CD14-positive monocyte (primary cell): ENCODE data around the gene TANGO2. TPM values are rescaled to one million over a fixed set of nuclear protein-coding genes. Genes with fewer than 3 reads are reported as not detected.
A peak's percentile ranks its signal among the peaks of the same experiment; 100 is the strongest.

Source experiments
- DNase-seq, 3 donors: peaks; one replicate each; pipeline ENCODE4 v3.0.0-alpha.2; 2011 to 2022
- H2AFZ ChIP-seq: 2 replicates; pipeline ENCODE4 v1.6.0; 2012; ENCODE audit warnings: mild to moderate bottlenecking, low read depth, low read length, inconsistent platforms; ENCODE audit not compliant: insufficient read depth, poor library complexity, severe bottlenecking
- H3K27ac ChIP-seq, 2 donors: 1 replicate in 1 of 2; 2 replicates in 1 of 2; pipeline ENCODE4 v1.5.1; 2012 to 2013; ENCODE audit warnings: low read length in 2 of 2, control low read depth in 1 of 2, inconsistent platforms in 1 of 2, low read depth in 1 of 2, mild to moderate bottlenecking in 1 of 2
- H3K27me3 ChIP-seq, 2 donors: one replicate each; pipeline versions ENCODE4 v1.6.0 to v1.6.1; 2011 to 2013; ENCODE audit warnings: low read length in 2 of 2; ENCODE audit not compliant: control insufficient read depth in 2 of 2, insufficient read depth in 2 of 2
- H3K36me3 ChIP-seq, 2 donors: replicated peaks in 1 of 2; 1 replicate in 1 of 2; 2 replicates in 1 of 2; pipeline versions ENCODE4 v1.5.1 to v1.6.1; 2012 to 2013; ENCODE audit warnings: low read length in 2 of 2, control low read depth in 1 of 2, inconsistent platforms in 1 of 2, mild to moderate bottlenecking in 1 of 2; ENCODE audit not compliant: insufficient read depth in 2 of 2, control insufficient read depth in 1 of 2
- H3K4me1 ChIP-seq, 2 donors: 1 replicate in 1 of 2; 2 replicates in 1 of 2; pipeline versions ENCODE4 v1.5.1 to v1.6.1; 2012 to 2013; ENCODE audit warnings: low read length in 2 of 2, control low read depth in 1 of 2, inconsistent platforms in 1 of 2, mild to moderate bottlenecking in 1 of 2, moderate library complexity in 1 of 2; ENCODE audit not compliant: insufficient read depth in 2 of 2, control insufficient read depth in 1 of 2
- H3K4me2 ChIP-seq: replicated peaks from 2 replicates; pipeline ENCODE3; 2012; ENCODE audit warnings: low read length, moderate library complexity, mild to moderate bottlenecking; ENCODE audit not compliant: poor library complexity, severe bottlenecking; ENCODE audit errors: extremely low read depth
- H3K4me3 ChIP-seq, 3 experiments: fragments of 200-600 bp in 1 of 3; sonication (generic) in 1 of 3; replicated peaks in 1 of 3; 1 replicate in 2 of 3; 2 replicates in 1 of 3; pipeline ENCODE4 v1.5.1; 2011 to 2013; ENCODE audit warnings: low read length in 3 of 3, mild to moderate bottlenecking in 3 of 3, control low read depth in 2 of 3, low read depth in 2 of 3, inconsistent platforms in 1 of 3, moderate library complexity in 1 of 3
- H3K79me2 ChIP-seq: 2 replicates; pipeline ENCODE4 v1.6.0; 2012; ENCODE audit warnings: mild to moderate bottlenecking, control low read depth, inconsistent platforms, low read length, moderate library complexity; ENCODE audit not compliant: insufficient read depth
- H3K9ac ChIP-seq: 2 replicates; pipeline ENCODE4 v1.6.0; 2017; ENCODE audit warnings: low read length, mild to moderate bottlenecking; ENCODE audit not compliant: insufficient read depth, poor library complexity, severe bottlenecking
- H3K9me3 ChIP-seq, 2 donors: replicated peaks in 1 of 2; 1 replicate in 1 of 2; 2 replicates in 1 of 2; pipeline versions ENCODE4 v1.5.1 to v1.6.1; 2012 to 2013; ENCODE audit warnings: low read length in 2 of 2, control low read depth in 1 of 2; ENCODE audit not compliant: control insufficient read depth in 1 of 2, insufficient read depth in 1 of 2
- H4K20me1 ChIP-seq: 2 replicates; pipeline ENCODE4 v1.6.0; 2012; ENCODE audit warnings: mild to moderate bottlenecking, low read length, control low read depth, moderate library complexity; ENCODE audit not compliant: insufficient read depth
- H3K27ac Mint-ChIP-seq, 7 donors: one replicate each; pipeline ENCODE4 v1.8.0; 2020; ENCODE audit warnings: mild to moderate bottlenecking in 7 of 7, mixed read lengths in 7 of 7, moderate library complexity in 6 of 7, inconsistent platforms in 2 of 7
- H3K27me3 Mint-ChIP-seq, 3 donors: one replicate each; pipeline ENCODE4 v1.8.0; 2021 to 2022; ENCODE audit warnings: low read depth in 3 of 3, mild to moderate bottlenecking in 3 of 3, mixed read lengths in 3 of 3, moderate library complexity in 3 of 3, inconsistent platforms in 1 of 3
- H3K36me3 Mint-ChIP-seq, 2 donors: one replicate each; pipeline ENCODE4 v1.8.0; 2020; ENCODE audit warnings: mixed read lengths in 2 of 2, inconsistent platforms in 1 of 2, mild to moderate bottlenecking in 1 of 2
- H3K4me1 Mint-ChIP-seq: one replicate; pipeline ENCODE4 v1.8.0; 2020; ENCODE audit warnings: mild to moderate bottlenecking, mixed read lengths
- H3K4me3 Mint-ChIP-seq, 2 donors: one replicate each; pipeline ENCODE4 v1.8.0; 2020; ENCODE audit warnings: mild to moderate bottlenecking in 2 of 2, mixed read lengths in 2 of 2, moderate library complexity in 1 of 2
- H3K9me3 Mint-ChIP-seq, 7 donors: one replicate each; pipeline ENCODE4 v1.8.0; 2020 to 2022; ENCODE audit warnings: mixed read lengths in 7 of 7, mild to moderate bottlenecking in 6 of 7, moderate library complexity in 6 of 7, inconsistent platforms in 2 of 7
- CTCF ChIP-seq: fragments of 200-600 bp; IDR thresholded peaks from one replicate; pipeline ENCODE4 v1.8.0; 2022; ENCODE audit warnings: antibody characterized with exemption, mild to moderate bottlenecking
- WGBS: methylation state at CpG from one replicate; pipeline ENCODE4 v1.1.5; 2013; ENCODE audit warnings: missing lambda C conversion rate; ENCODE audit not compliant: insufficient coverage; 5-methylcytosine and 5-hydroxymethylcytosine counted together
- intact Hi-C, 2 donors: fragments of 100-400 bp; cut with micrococcal nuclease; formaldehyde crosslinking; loops; one replicate each; pipeline versions ENCODE4 v1.15.0 to v1.15.1; 2023
- polyA plus RNA-seq, 3 donors: library from polyadenylated mRNA; depleted of rRNA in 1 of 3; unstranded in 2 of 3; stranded (reverse) in 1 of 3; fragments of 300-500 nt in 2 of 3; fragments of >200 nt in 1 of 3; fragmentation: Illumina TruSeq in 2 of 3; gene quantifications; 1 replicate in 2 of 3; 2 replicates in 1 of 3; pipeline ENCODE4 v1.2.3, GENCODE V29; 2012 to 2021

TANGO2 gene
- polyA plus RNA-seq, 3 donors: 56.4 to 94.9 (median 58.2) TPM

GRCh38 chr22:19981961-19982920, 38.7 kb upstream of the TANGO2 start:
- H4K20me1 ChIP-seq: no peaks in the 10 kb centered on the region
- H2AFZ ChIP-seq: no peak overlapping the region
- Mint-ChIP-seq H3K9me3 (no peaks in the 10 kb centered on the region), H3K4me3 (no peak overlapping the region), H3K27me3 (peaks cover 7 to 11% (median 10%) of the 10 kb centered on the region in 3 donors), H3K4me1 (peaks cover 4% of the 10 kb centered on the region), H3K36me3 (no peaks in the 10 kb centered on the region), H3K27ac (no peak overlapping the region)
- no peaks in the 10 kb centered on the region for H3K79me2 ChIP-seq
- H3K9ac ChIP-seq: no peak overlapping the region
- TF ChIP-seq CTCF: no peak
- no peak overlapping the region for H3K4me2 ChIP-seq
- DNase-seq: no peak
- no peak overlapping the region for H3K4me3 ChIP-seq
- H3K9me3 ChIP-seq: no peaks in the 10 kb centered on the region
- peaks cover 0 to 5% of the 10 kb centered on the region in 2 donors for H3K27me3 ChIP-seq
- no peaks in the 10 kb centered on the region for H3K36me3 ChIP-seq
- WGBS: 93% methylated on average over 9 of the region's 16 CpGs
- intact Hi-C loops: no loop called here
- H3K4me1 ChIP-seq: peaks cover 8 to 11% of the 10 kb centered on the region in 2 donors
- no peak overlapping the region for H3K27ac ChIP-seq

- no peak overlapping the region for H3K9ac ChIP-seq
- no peak overlapping the region for H3K4me3 ChIP-seq
- Mint-ChIP-seq H3K27me3 (peaks cover 4 to 13% (median 10%) of the 10 kb centered on the region in 3 donors), H3K27ac (peak overlapping the region in 1 of 7 donors; percentile 41), H3K9me3 (peaks cover 0 to 3% (median 0%) of the 10 kb centered on the region in 7 donors), H3K36me3 (no peaks in the 10 kb centered on the region), H3K4me1 (peaks cover 4% of the 10 kb centered on the region), H3K4me3 (no peak overlapping the region)
- no peaks in the 10 kb centered on the region for H3K9me3 ChIP-seq
- H3K4me2 ChIP-seq: no peak overlapping the region
- H3K4me1 ChIP-seq: peaks cover 8 to 11% of the 10 kb centered on the region in 2 donors
- no peak overlapping the region for H3K27ac ChIP-seq
- H3K79me2 ChIP-seq: no peaks in the 10 kb centered on the region
- WGBS: 96% methylated on average over 8 of the region's 8 CpGs
- H4K20me1 ChIP-seq: no peaks in the 10 kb centered on the region
- no peaks in the 10 kb centered on the region for H3K36me3 ChIP-seq
- intact Hi-C loops: no loop called here
- TF ChIP-seq CTCF: no peak
- H2AFZ ChIP-seq: no peak overlapping the region
- DNase-seq: no peak
- peaks cover 0 to 5% of the 10 kb centered on the region in 2 donors for H3K27me3 ChIP-seq
Observed at GRCh38 chr22:19982991-19983578, 37.8 kb upstream of the TANGO2 start.
